Measurements from ENCODE around the gene TMEM259. TPM values are rescaled to one million over a fixed set of nuclear protein-coding genes. Genes with fewer than 3 reads are reported as not detected.

The TMEM259 gene
- total and polyA plus RNA-seq, 2 of the 8 experiments (the other 6 are each of a cell fraction or from before 2014, with no cell fraction given): 140 to 243 TPM

DNA sequence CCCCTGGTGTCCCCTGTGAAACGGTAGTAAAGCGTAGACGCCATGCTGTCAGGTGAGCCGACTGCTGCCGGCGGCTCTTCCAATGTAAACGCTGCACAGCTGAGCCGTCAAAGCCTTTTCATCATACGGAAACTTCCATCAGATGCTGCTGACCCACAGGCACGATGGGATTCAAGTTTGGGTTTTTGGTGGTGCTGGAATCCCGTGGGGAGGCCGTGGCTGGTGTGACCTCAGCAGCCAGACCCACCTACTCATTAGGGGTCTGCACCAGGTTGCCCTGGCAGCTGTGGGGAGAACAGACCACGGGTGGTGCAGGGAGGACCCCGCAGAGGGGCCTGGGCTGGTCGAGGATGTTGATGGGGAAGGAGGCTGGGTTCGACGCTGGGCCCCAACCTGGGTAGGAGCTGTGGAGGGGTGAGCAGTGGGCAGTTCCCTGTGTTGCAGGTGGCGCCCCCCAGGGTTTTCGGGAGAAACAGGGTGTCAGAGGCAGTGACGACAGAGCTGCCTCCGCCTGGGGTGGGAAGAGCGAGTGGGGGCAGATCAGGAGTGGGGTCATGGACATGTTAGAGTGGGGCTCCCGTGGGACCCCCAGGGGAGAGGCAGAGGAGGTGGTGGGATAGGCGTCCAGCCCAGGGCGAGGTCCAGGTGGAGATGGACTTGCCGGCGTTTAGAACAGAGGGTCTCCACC is 14.1 kb downstream of the TMEM259 start:
- H3K4me1 ChIP-seq (replicated peaks in 1 of 4; ENCODE audit: control insufficient read depth in 3 of 4, insufficient read depth in 4 of 4, low read length in 3 of 4): no peaks in the 10 kb centered on the region
- no peaks in the 10 kb centered on the region for H3K79me2 ChIP-seq (ENCODE audit: control insufficient read depth in 1 of 2, insufficient read depth in 2 of 2, low read length in 2 of 2)
- H2AFZ ChIP-seq (ENCODE audit: low read length): no peak overlapping the region
- no peak overlapping the region for H4K91ac ChIP-seq (replicated peaks; ENCODE audit: insufficient read length, low read length)
- no peak overlapping the region for H2BK15ac ChIP-seq (ENCODE audit: low read length)
- no peak overlapping the region for H2BK12ac ChIP-seq (ENCODE audit: low read depth, low read length)
- H4K5ac ChIP-seq (ENCODE audit: insufficient read length, low read depth, low read length): no peak overlapping the region
- H3K9ac ChIP-seq (replicated peaks in 1 of 4; ENCODE audit: extremely low read depth in 1 of 4, low read depth in 3 of 4, low read length in 3 of 4): no peak overlapping the region
- H2AK5ac ChIP-seq (ENCODE audit: low read depth, low read length): no peak overlapping the region
- H3K4me3 ChIP-seq (ENCODE audit: extremely low read depth in 1 of 4, insufficient read depth in 2 of 4, low read depth in 3 of 4, low read length in 4 of 4): no peak overlapping the region
- H4K8ac ChIP-seq (ENCODE audit: extremely low read depth, insufficient read depth, low read length): peak overlapping the region; percentile 79; the same call in 1 of the 2 replicates
- H3K56ac ChIP-seq (replicated peaks; ENCODE audit: insufficient read length, low read depth, low read length): no peak overlapping the region
- H3K9me3 ChIP-seq (ENCODE audit: insufficient read depth in 2 of 2, low read depth in 1 of 2, low read length in 1 of 2): no peaks in the 10 kb centered on the region
- no peak overlapping the region for H2BK5ac ChIP-seq (ENCODE audit: low read depth, low read length)
- H3K4me2 ChIP-seq (ENCODE audit: insufficient read depth in 1 of 2, low read depth in 2 of 2, low read length in 2 of 2): no peak overlapping the region
- H3K4ac ChIP-seq (replicated peaks; ENCODE audit: insufficient read length, low read depth, low read length): no peak overlapping the region
- no peak overlapping the region for H3K23ac ChIP-seq (ENCODE audit: insufficient read length)
- H2BK120ac ChIP-seq (replicated peaks; ENCODE audit: low read depth, low read length): no peak overlapping the region
- H2BK20ac ChIP-seq (ENCODE audit: low read length): no peak overlapping the region
- H3K27ac ChIP-seq (ENCODE audit: low read depth, low read length): no peak overlapping the region
- peaks cover 3 to 33% (median 7%) of the 10 kb centered on the region in 4 experiments; a peak in 5 of 8 replicates for H3K36me3 ChIP-seq (ENCODE audit: control insufficient read depth in 2 of 4, insufficient read depth in 4 of 4, low read length in 3 of 4)
- H4K20me1 ChIP-seq (replicated peaks in 1 of 2; ENCODE audit: control insufficient read depth in 1 of 2, insufficient read depth in 2 of 2, low read length in 2 of 2): peaks cover 0 to 6% of the 10 kb centered on the region in 2 experiments
- DNase-seq (ENCODE audit: low read depth in 1 of 2, low spot score in 2 of 2) (no peak), FAIRE-seq (no peak)
- no peak overlapping the region for H3K18ac ChIP-seq (ENCODE audit: extremely low read depth, low read length)
- 91% methylated on average over 24 of the region's 27 CpGs; no CpG with 5 or more reads in 1 of the 2 experiments for WGBS, 2 experiments (ENCODE audit: extremely low coverage in 1 of 2, insufficient coverage in 1 of 2, insufficient read length in 1 of 2, insufficient replicate concordance in 2 of 2, low coverage in 1 of 2, low lambda C conversion rate in 2 of 2, missing lambda C conversion rate in 1 of 2)
- TF ChIP-seq EP300 (IDR thresholded peaks at IDR 0.05; ENCODE audit: borderline replicate concordance in 1 of 2, low read depth in 2 of 2, low read length in 2 of 2): no peak
- TF ChIP-seq, protein P1, sequence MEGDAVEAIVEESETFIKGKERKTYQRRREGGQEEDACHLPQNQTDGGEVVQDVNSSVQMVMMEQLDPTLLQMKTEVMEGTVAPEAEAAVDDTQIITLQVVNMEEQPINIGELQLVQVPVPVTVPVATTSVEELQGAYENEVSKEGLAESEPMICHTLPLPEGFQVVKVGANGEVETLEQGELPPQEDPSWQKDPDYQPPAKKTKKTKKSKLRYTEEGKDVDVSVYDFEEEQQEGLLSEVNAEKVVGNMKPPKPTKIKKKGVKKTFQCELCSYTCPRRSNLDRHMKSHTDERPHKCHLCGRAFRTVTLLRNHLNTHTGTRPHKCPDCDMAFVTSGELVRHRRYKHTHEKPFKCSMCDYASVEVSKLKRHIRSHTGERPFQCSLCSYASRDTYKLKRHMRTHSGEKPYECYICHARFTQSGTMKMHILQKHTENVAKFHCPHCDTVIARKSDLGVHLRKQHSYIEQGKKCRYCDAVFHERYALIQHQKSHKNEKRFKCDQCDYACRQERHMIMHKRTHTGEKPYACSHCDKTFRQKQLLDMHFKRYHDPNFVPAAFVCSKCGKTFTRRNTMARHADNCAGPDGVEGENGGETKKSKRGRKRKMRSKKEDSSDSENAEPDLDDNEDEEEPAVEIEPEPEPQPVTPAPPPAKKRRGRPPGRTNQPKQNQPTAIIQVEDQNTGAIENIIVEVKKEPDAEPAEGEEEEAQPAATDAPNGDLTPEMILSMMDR (IDR thresholded peaks at IDR 0.05; ENCODE audit: control extremely low read depth in 1 of 3, insufficient read depth in 1 of 3, low read depth in 1 of 3, low read length in 3 of 3): peak in 1 of 3 experiments; percentile 6; a peak in 1 of 4 replicates
- POLR2A ChIA-PET (ENCODE audit: partially characterized antibody): interaction anchor here (2.5 to 7.7 kb wide), 3 partner anchors 11 to 75 kb away, joined by 7 to 81 read pairs (median 48); partner anchors contain the start of gene CNN2
- no peaks in the 10 kb centered on the region for H3K23me2 ChIP-seq (ENCODE audit: low read depth, low read length)
- peaks cover 0 to under 1% (median under 1%) of the 10 kb centered on the region in 4 experiments; a peak in 2 of 7 replicates for H3K27me3 ChIP-seq (replicated peaks in 1 of 4; ENCODE audit: control insufficient read depth in 3 of 4, extremely low read depth in 1 of 4, insufficient read depth in 3 of 4, low read length in 3 of 4)
- no peak overlapping the region for H3K14ac ChIP-seq (ENCODE audit: insufficient read length)
- CTCF ChIA-PET (ENCODE audit: partially characterized antibody): interaction anchor here (0.9 to 1.6 kb wide), 6 partner anchors 9 to 216 kb away, joined by 3 to 4 read pairs (median 3); no protein-coding TSS in a partner anchor
- H3K79me1 ChIP-seq (ENCODE audit: low read depth, low read length): no peaks in the 10 kb centered on the region

Data from H1 (cell line).